GM19351 (cell line): ENCODE results near the gene DHCR7.
"Not testable (repeated sequence)": the region's sequence is repeated elsewhere in the genome, so short reads cannot be mapped to it uniquely, and the experiment has no call there.

ENCODE experiments used
- ATAC-seq: cut with Tn5 transposase; IDR thresholded peaks from one replicate; pipeline ENCODE4 v1.9.1; 2021; ENCODE audit warnings: mild to moderate bottlenecking, moderate library complexity; ENCODE audit not compliant: unreplicated experiment

DHCR7 gene

DNA sequence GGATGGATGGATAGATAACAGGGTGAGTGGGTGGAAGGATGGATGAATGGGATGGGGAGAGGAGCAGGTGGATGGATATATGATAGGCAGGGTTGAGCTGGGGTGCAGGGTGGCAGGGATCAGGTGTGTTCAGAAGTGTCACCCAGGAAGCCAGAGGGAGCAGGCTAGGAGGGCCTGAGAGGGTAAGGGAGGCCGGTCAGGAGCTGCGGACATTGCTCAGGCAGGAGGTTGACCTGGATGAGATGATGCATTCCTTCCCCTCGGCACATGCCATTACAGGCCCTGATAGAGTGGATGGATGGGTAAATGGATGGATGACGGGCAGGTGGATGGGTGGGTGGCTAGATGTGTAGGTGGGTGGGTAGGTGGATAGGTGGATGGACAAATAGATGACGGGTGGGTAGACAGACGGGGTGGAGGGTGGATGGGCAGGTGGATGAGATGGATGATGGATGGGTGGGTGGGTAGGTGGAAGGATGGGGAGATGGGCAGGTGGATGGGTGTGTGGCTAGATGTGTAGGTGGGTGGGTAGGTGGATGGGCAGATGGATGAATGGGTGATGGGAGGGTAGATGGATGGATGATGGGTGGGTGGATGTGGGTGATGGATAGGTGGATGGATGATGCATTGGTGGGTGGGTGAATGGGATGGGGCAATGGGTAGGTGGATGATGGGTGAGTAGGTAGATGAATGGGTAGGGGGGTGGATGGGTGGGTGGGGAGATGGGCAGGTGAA is 8.0 kb downstream of the DHCR7 start:
- ATAC-seq: no peak

DNA sequence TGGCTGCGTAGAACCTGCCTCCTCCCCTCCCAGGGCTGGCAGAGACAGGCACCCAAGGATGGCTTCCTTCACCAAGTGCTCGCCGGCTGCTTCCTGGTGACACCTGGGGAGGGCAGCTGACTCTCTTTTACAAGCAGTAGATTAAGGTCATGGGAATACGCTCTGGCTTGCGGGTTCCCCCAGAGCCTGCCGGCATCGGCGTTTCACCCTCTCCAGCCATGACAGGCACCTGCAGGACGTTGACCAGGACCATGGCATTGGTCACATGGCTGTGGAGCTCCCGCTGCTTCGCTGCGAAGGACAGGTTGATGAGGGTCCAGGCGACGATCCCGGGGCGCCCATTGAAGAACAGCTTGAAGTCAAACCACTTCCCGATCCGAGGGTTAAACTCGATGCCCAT is 9.5 kb downstream of the DHCR7 start:
- no peak for ATAC-seq

DNA sequence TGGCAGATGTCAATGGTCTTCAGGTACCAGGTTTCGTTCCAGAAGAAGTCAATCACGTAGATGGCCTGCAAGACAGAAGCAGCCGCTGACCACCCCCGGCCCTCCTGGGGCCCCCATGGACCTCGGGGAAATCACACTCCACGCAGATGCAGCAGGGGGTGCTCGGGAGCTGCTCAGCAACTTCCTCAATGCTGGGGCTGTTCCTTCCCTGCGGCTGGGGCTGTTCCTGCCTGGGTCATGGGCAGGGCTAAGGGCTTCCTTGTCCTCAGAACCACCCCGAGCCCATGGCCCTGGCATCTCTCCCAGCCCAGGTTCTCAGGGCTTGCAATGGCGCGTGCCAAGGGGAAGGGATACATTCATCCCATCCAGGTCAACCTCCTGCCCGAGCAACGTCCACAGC is 10.3 kb downstream of the DHCR7 start:
- ATAC-seq: no peak

DNA sequence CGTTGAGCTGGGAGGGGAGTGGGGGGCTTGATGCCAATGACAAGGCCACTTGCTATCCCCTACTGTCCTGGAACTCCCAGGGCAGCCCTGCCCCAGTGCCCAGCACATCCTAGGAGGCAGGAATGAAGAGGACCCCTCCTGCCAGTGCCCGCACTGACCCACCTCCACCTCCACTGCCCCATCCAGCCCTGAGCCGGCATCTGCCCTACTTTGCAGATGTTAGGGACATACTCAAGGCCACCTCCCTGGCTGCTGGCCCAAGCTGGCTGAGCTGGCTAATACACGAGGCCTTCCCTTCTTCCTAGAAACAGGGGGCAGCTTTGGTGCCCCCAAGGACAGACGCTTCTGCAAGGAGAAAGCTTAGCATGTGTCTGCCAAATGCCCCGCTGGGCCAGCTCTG is 10.8 kb downstream of the DHCR7 start:
- ATAC-seq: no peak

DNA sequence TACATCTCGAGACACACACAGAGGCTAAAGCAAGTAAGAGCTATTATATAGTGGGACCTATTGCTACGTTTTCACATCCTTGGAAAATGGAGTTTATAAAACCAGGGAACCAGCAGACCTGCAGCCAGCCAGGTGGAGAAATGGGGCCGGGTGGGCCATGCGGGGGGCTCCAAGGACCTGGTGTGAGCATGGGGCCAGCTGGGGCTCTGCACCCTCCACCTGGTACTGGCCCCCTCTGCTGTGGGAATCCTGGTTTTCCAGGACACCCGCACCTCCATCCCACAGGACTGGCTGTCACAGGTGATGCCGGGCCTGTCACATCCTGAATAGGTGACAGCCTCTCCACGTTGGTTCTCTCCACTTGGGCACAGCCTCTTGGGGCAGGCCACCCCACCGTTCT is 11.3 kb downstream of the DHCR7 start:
- no peak for ATAC-seq

DNA sequence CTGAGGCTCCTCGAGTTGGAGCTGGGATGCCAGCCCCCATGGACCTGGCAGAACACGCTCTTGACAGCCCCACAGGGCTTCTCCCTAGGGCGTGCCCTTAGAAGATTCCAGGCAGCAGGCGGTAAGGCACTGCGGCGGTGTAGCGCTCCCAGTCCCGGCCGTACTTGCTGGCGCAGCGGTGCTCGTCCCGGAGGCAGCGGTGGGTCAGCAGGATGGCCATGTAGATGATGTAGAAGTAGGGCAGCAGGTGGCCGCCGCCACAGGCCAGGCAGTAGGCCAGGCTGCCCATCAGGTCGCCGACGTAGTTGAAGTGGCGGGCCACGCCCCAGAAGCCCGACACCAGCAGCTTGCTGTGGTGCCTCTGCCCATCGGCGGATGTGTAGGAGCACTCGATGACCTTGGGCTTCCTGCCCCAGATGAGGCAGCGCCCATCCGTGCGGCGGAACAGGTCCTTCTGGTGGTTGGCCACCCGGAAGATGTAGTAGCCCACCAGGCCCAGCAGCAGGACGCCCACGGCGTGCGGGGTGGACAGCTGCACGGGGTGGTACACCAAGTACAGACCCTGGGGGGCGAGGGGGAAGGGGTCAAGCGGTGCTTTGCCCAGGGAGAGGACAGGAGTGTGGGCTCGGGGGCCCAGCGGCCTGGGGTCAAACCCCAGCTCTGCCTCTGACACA is 12.8 kb downstream of the DHCR7 start:
- no peak for ATAC-seq

DNA sequence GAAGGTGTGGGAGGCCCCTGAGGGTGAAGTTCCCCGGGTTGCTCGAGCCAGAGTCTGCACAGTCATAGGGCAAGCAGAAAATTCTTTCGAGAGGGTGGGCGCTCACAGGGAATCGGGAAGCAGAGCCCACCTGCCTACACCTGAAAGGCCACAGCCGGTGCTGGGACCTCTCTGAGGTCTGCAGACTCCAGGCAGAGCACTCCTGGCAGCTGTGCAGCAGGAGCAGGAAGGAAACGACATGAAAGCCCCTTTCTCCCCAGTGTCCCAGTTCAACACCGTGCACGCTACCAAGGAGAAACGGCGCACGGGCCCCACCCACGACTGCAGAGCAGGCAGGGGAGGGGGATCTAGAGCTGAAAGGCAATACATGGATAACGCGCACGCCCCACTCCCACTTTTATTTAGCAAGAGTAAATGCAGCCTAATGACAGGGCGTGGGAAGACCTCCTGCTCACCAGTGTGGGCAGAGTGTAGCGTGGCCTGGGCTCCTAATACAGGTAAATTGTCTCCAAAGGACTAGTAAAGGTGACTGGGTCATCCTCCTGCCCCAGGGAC is 13.5 kb downstream of the DHCR7 start:
- no peak for ATAC-seq

DNA sequence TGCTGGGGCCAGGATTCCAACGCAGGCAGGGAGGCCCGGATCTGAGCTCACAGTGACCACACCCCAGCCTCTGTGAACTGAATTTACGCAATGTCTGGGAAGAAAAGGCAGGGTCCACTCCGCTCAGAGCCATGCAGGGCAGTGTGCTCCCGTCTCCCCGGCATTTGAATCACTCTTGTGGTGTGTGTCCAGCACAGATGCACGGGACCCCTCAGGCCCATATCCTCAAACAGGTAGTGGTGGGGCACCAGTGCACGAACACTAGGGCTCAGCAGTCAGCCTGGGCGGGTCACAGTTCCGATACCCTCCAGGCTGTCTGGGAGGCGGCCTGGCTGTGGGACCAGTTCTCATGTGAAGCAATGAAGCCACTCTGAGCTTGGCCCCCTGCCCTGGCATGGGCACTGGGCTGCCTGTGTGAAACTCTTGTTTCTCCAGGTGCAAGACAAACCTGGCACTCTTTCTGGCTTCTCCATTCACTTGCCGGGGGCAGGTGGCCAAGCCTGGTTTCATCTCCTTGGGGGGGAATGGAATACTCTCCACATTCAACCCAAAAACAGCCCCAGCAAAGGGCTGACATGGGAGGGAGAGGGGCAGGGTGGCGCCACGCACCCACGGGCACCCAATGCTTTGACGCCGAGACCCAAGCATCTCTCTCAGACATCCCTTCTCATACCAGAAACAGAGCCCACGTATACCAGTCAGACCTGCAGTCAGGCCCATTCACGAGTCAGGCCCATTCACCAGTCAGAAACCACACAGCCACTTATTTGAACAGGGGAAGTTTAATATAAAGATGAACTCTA is 14.3 kb downstream of the DHCR7 start:
- no peak for ATAC-seq

DNA sequence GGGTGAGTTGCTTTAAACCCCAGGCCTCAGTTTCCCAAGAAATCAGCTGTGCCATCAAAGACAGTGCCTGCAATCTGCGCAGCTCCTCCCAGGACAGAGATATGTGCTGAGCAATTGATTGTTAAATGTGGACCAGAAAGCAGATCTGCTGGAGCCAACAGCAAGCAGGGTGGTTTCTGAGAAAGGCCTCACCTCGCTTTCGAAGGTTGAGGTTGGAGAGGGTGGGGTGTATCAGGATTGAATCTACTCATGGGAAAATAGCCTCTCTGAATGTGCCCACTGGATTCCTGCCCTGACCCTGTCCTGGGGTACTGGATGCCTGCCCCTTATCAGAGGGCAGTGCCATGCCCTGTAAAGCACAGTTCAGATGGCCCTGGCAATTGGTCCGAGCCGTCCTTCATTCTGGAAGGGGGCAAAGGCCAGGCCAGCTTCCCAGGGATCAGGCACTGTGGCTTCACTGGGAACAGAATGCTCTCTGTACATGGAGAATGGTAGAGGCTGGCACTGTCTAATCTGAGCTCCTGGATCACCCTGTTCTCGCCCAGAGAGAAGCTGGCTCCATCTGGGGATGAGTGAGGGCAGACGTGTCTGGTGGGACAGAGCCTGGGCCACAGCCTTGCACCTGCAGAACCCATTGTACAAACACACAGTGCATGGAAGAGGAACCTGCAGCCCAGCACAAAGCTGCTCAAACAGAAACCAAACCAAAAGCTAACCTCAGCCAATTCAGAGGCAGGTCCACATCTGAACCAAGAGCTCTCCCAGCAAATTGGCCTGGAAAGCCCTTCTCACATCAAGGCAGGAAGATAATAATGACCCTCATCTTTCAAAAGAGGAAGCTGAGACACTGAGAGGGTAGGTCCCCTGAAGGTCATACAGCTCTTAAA is 15.2 kb downstream of the DHCR7 start:
- ATAC-seq: no peak

DNA sequence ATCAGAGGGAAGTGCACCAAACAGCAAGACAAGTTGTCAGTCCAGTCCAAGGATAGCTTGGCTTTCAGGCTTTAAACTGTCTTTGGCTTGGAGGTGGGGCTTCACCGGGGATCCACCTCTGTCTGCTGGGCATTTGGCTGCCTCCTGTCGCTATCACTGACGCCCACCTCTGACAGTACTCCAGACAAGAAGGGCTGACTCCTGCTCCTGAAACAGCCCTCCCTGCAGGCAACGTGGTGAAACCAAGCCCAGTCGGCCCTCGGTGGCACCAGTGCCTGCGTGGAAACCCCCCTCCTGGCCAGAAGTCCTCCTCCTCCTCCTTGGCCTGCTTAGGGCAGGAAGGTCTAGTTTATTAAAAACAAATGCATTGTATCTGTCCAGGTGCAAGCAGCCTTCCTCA is 16.9 kb downstream of the DHCR7 start:
- ATAC-seq: no peak

DNA sequence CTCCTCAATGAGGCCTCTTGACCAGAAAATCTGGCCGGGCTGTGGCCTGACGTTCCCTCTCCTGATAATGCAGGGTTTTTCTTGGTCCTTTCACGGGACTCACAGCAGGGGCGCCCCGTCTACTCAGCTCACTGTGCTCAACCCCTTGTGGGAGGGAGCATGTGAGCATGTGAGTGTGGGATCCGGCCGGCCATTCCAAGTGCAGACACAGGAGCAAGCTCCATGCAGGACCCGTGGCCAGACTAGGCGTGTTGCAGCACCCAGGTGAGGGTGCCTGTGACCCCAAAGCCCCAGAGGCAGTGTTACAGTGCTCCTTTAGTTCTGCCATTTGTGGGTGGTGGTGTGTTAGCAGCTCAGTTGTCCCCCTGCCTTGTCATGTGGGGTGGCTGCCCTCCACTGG is 18.0 kb downstream of the DHCR7 start:
- no peak for ATAC-seq

DNA sequence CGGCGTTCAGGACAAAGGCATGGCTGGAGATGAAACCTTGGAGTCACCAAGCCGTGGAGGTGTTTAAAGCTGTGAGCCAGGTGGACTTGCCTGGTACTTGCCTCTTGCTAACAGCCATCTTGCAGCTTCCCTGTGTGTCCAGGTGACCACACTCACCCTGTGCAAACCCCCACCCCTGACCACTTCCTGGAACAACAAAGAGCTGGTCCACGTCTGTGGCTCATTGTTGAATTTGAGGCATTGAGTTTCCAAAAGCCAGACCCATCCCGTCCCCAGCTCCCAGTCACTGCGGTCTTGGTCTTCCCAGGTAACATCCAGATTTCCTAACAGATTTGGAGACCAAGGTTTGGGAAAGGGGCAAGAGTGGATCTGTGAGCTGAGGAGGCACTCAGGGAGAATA is 18.5 kb downstream of the DHCR7 start:
- no peak for ATAC-seq

DNA sequence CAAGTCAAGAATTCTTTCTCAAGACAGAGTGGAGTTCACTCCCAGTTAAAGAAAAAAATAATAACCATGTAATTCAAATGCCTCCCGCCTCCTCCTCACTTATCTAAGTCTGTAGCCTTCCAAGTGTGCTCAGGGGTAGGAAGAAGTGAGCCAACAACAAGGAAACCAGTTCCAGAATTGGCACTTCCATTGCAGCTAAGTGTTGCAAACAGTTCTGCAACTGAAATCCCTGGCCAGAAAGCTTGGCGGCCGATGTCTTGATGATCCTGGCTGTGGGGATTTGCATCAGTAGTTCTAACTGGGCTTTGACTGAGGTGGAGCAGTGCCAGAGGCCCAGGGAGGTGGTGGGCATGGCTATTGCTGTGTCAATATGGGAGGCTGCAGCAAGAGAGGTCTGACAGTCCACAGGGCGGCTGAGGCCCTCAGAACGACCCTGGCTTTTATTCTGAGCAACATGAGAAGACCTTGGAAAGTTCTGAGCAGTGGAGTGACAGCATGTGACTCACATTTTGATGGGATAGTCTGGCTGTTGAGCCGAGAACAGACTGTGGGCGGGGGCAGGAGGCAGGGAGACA is 19.2 kb downstream of the DHCR7 start:
- ATAC-seq: no peak

DNA sequence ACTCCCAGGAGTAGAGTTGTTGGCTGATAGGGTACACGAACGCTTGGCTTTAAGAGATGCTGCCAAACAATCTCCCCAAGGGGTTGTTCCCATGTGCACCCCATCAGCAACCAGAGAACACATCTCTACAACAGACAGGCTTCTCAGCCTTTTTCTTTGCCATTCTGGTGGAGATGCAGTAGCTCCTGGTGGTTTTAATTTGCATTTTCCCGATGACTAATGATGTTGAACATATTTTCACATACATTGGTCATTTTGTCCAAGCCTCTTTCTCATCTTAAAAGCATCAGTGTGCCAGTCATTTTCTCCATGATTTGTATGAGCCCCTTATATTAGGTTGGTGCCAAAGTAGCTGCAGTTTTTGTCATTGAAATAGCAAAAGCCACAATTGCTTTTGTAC is 21.8 kb downstream of the DHCR7 start:
- ATAC-seq: no peak

DNA sequence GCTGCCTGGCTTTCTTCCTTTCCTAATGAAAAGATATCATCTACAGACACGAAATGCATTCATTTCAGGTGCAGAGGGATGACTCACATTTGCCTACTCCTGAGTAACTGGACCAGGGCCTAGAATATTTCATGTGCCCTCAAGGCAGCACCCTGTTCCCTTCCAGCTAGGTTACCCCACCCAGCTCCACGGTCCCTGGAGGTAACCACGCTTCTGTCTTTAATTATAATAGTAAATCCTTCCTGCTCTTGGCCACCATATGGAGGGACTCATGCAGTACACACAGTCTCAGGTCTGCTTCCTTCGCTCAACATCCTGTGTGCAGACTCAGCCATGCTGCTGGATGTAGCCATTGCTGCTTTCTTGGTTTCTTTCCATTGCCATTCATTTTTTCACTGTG is 22.3 kb downstream of the DHCR7 start:
- no peak for ATAC-seq

DNA sequence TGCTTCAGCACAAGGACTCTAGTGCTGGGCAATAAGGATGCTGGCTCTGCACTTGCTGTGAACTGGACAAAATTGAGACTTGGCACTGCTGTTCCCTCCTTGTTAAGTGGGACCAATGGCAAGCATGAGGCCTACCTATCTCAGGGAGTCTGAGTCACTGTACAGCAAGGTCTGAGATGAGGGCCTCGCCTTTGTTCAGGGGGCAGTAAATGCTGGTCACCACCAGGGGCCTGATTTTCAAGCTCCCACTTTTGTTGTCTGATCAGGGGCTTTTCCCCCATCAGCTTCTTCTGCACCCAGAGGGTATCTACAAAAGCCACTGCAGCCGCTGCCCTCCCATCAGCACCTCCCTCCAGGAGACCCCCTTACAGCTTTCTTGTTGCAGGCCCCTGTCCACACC is 22.8 kb downstream of the DHCR7 start:
- ATAC-seq: no peak

DNA sequence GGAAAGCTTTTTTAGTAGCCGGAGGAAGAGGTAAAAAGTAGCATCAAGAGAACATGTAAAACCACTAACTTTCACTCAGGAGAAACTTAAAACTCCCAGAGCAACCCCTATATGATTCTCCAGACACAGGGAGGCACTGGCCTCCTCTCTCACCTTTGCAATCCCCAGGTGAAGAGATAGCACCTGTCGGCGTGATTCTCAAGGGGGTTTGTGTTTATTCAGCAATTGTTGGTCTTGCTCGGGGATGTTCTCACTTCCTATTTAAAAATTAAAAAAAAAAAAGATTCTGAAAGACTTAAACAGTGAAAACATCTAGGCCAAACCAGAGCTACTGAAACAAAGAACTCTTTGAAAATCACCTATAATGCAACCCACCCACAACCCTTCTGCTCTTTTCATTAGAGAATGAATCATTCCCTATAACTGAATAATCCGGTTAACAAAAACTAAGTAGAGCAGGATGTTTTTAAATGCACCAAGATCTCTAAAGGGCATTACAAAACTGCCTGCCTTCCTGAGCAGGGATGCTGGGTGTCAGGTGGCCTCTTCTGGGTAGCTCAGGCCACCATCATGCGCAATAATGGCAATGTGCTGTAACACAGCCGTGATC is 24.9 kb downstream of the DHCR7 start:
- no peak for ATAC-seq

DNA sequence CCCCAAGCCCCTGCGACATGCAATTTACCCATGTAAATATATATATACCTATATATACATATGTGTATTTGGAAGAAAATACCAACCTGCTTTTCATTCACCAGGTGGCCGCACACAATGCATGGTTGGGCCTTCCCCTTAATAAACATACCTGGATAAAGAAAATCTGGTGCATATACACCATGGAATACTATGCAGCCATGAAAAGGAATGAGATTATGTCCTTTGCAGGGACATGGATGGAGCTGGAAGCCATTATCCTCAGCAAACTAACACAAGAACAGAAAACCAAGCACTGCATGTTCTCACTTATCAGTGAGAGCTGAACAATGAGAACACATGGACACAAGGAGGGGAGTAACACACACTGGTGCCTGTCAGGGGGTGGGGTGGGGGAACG is 25.9 kb downstream of the DHCR7 start:
- not testable (repeated sequence) for ATAC-seq

DNA sequence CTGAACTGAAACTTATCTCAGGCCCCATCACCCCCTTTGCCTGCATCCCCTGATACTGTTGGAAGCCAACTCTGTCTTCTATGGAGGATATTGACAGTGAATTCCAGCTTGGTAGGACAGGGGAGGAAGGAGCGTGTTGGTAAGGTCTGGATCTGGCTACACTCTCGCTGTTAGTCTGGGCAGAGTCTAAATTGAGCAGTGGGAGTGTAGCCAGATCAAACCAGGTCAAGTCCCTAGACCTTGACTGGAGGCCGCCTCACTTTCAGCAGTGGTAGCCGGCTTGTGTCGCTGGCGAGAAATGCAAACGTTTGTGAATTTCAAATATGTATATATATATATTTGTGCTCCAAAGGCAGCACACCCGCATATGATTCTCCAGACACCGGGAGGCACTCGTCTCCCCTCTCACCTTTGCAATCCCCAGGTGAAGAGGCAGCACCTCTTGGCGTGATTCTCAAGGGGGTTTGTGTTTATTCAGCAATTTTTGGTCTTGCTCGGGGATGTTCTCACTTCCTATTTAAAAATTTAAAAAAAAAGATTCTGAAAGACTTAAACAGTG is 26.7 kb downstream of the DHCR7 start:
- ATAC-seq: no peak
